MM.1S (cell line): ENCODE measurements around the gene RPTOR.

Experiments used
- EZH2 ChIP-seq: fragments of 300-600 bp; sonication (generic); optimal IDR thresholded peaks from 2 replicates; pipeline ENCODE3; 2017; ENCODE audit warnings: low read depth, mild to moderate bottlenecking, antibody characterized with exemption, low read length, mixed read lengths
- EZH2phosphoT487 ChIP-seq: fragments of 300-600 bp; sonication (generic); IDR thresholded peaks from 2 replicates; pipeline ENCODE4 v1.6.1; 2018; ENCODE audit warnings: antibody characterized with exemption, low read length
- TF ChIP-seq, protein P1 (sequence below): fragments of 300-600 bp; sonication (generic); IDR thresholded peaks from 2 replicates; pipeline ENCODE4 v1.5.1; 2016; ENCODE audit warnings: antibody characterized with exemption, low read length, mixed read lengths

GRCh38 chr17:80807014-80807413 is 262.4 kb downstream of the RPTOR start:
- TF ChIP-seq, protein P1, sequence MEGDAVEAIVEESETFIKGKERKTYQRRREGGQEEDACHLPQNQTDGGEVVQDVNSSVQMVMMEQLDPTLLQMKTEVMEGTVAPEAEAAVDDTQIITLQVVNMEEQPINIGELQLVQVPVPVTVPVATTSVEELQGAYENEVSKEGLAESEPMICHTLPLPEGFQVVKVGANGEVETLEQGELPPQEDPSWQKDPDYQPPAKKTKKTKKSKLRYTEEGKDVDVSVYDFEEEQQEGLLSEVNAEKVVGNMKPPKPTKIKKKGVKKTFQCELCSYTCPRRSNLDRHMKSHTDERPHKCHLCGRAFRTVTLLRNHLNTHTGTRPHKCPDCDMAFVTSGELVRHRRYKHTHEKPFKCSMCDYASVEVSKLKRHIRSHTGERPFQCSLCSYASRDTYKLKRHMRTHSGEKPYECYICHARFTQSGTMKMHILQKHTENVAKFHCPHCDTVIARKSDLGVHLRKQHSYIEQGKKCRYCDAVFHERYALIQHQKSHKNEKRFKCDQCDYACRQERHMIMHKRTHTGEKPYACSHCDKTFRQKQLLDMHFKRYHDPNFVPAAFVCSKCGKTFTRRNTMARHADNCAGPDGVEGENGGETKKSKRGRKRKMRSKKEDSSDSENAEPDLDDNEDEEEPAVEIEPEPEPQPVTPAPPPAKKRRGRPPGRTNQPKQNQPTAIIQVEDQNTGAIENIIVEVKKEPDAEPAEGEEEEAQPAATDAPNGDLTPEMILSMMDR = no peak
- TF ChIP-seq EZH2 (no peak), EZH2phosphoT487 (no peak)
